Transverse colon (tissue), 4 donors: ENCODE data around the gene PTPRO.

ENCODE experiments used
- CTCF ChIP-seq, 5 experiments: fragments of 200-600 bp in 3 of 5; fragments of 450-650 bp in 2 of 5; sonication (generic) in 3 of 5; IDR thresholded peaks; 1 replicate in 2 of 5; 2 replicates in 3 of 5; pipeline ENCODE4 v1.5.1; 2016 to 2017; ENCODE audit warnings: antibody characterized with exemption in 5 of 5, inconsistent platforms in 3 of 5, mild to moderate bottlenecking in 2 of 5, moderate library complexity in 1 of 5
- POLR2A ChIP-seq: fragments of 450-650 bp; IDR thresholded peaks from one replicate; pipeline ENCODE4 v1.6.1; 2016; ENCODE audit warnings: antibody characterized with exemption, mild to moderate bottlenecking, moderate library complexity
- POLR2AphosphoS5 ChIP-seq, 3 donors: sonication (generic); formaldehyde crosslinking; IDR thresholded peaks; one replicate each; pipeline ENCODE4 v1.6.1; 2016; ENCODE audit warnings: antibody characterized with exemption in 3 of 3

GRCh38 chr12:15341371-15341770 is 19.1 kb downstream of the PTPRO start:
- no peak for TF ChIP-seq POLR2AphosphoS5 (IDR thresholded peaks at IDR 0.05)
- no peak for TF ChIP-seq POLR2A
- no peak for TF ChIP-seq CTCF (IDR thresholded peaks at IDR 0.05)
